SKM-1 (cell line): ENCODE measurements around the gene CCDC167.
"Not testable (repeated sequence)": the region's sequence is repeated elsewhere in the genome, so short reads cannot be mapped to it uniquely, and the experiment has no call there.

ENCODE experiments used
- DNase-seq: peaks from one replicate; lab custom pipeline; 2025; ENCODE audit not compliant: unreplicated experiment; lab: John Stamatoyannopoulos, UW

Gene CCDC167

GRCh38 chr6:37474316-37474715 lies 25.4 kb downstream of the CCDC167 start:
- no peak for DNase-seq

DNA sequence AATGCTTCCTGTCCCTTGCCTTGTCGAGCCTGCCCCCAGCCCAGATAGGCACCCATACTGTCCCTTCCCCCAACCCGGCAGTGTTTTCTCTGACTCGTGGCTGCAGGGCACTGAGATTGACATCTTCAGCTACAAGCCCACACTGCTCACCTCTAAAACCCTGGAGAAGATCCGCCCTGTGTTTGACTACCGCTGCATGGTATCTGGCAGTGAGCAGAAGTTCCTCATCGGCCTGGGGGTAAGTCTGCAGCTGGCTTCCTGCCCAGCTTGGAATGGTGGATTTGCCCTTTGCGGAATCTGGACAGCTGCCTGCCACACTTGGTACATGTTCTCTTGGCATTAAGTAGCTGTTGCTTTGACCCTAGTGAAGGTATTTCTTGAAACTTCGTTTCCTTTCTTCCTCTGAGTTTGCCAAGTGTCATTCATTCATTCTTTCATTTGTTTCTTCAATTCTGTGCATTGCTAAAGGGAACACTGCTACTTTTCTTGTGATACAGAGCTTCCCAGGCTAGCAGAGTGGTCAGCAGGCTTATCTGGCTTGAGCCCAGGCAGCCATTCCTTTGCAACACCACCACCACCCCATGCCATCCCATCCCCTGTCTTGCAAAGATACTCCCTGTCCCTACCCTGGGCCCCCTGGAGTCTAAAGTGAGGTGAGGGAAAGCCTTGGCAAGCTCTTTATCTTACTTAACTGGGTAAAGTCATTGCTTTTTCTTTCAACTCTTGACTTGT lies 26.2 kb downstream of the CCDC167 start:
- no peak for DNase-seq

- DNase-seq: no peak
These were observed 32.0 kb downstream of the CCDC167 start for GRCh38 chr6:37467718-37468117.

GRCh38 chr6:37463110-37463509 lies 36.6 kb downstream of the CCDC167 start:
- DNase-seq: no peak

GRCh38 chr6:37460805-37461204 lies 38.9 kb downstream of the CCDC167 start:
- no peak for DNase-seq

DNA sequence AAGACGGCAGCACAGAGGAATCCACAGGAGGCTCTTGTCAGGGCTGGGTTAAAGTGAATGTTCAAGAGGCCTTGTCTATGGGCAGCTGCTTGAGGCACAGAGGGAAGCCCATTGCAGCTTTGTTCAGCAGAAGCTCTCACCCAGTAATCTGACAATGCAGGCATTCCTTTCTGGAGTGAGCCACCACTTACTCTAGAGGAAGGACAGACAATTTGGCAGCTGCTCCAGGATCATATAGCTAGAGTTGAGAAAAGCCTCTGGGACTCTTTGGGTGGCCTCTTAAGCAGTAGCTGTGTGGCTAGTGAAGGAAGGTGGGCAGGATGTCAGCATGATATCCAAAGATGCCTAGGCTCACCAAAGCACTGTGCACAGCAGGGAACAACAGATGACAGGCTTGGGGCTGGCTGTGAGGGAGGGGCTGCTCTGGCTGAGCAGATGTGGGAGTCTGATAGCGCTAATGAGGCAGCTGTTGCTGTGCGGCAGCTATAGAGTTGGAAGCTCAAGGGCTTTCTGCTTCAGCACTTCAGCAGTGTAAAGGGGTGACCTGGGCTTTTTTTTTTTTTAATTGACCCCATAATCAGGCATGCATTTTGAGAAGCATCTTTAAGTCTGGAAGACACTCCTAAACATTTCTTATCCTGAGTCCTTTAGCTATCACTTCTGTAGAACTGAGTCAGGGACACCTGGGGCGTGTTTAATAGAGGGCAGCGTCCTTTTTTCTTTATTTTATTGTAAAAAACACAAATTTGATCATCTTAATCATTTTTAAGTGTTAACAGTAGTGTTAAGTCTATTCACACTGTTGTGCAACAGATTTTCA lies 39.5 kb downstream of the CCDC167 start:
- no peak for DNase-seq

DNA sequence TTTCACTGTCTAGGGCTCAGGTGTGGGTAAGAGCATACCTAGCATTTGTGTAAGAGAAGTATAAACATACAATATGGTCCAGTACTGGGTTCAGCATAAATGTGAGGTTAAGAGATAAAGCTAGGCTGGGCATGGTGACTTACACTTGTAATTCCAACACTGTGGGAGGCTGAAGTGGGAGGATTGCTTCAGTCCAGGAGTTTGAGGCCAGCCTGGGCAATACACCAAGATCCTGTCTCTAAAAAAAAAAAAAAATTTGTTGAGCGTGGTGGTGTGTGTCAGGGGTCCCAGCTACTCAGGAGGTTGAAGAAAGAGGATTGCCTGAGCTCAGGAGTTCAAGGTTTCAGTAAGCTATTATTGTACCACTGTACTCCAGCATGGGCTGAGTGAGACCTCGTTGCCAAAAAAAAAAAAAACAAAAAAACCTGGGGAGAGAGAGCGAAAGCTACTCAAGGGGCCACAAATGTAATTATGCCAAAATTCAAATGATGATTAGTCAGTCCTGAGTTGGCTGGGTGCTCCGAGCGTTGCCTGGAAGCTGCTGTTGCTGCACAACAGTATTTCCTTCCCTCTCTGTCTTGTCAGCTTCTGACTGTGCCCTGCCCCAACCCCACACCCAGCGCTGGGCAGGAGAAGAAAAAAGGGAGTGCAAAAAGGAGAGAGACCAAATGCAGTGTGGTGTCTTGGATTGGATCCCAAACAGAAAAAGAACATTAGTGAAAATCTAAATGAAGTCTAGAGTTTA lies 42.7 kb downstream of the CCDC167 start:
- DNase-seq: no peak

- no peak for DNase-seq
These were observed 43.6 kb downstream of the CCDC167 start for GRCh38 chr6:37456126-37456525.

- no peak for DNase-seq
These were observed 45.1 kb downstream of the CCDC167 start for GRCh38 chr6:37454420-37455140.

- DNase-seq: no peak
These were observed 47.2 kb downstream of the CCDC167 start for GRCh38 chr6:37452522-37452921.

DNA sequence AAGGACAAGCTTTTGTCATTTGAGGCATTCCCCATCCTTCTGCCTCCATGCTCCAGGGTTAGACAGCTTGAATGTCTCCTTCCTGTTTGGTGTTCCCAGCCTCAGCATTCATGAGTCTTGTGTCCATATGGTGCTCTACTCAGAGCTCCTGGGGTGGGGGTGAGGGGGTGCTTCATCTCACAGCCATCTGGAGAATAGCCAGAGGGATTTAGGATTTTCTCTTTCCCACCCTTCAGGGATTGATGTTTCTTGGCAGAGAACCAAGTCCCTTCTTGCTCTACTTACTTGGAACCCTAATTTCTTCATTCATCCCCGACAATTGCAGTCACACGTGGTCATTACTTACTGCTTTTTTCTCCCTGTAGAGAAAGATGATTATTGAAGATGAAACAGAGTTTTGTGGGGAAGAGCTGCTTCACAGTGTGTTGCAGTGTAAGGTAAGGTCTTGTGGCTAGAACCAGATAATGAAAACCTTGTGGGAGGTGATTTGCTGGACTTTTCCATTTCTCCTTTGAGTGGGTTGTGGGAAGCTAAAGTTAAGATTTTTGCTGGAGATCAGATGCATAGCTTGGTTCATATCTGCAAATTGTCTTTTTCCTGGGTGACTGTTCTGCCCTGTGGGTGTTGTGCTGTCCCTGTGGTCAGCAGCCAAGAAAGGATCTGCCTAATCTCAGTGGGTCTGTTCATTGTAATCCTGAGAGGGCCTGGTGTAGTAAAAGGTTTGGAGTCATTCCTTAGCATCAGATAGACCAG lies 48.1 kb downstream of the CCDC167 start:
- DNase-seq: no peak

DNA sequence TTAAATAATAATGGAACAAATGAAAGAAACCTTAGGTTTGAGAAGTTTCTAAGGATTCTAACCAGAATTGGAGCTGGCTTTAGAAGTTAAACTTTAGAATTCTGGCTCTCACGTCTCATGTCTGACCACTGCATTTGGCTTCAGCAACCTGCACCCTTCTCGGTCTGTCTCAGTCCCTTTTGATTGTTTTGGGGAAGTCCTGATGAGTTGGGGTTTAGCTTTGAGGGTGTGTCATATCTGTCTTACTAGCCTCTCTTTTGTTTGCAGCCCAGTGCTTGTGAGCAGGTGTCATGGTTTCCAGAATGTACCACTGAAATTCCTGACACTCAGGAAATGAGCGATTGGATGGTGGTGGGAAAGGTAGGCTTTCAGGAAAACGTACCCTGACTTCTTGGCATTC lies 49.7 kb downstream of the CCDC167 start:
- DNase-seq: no peak

DNA sequence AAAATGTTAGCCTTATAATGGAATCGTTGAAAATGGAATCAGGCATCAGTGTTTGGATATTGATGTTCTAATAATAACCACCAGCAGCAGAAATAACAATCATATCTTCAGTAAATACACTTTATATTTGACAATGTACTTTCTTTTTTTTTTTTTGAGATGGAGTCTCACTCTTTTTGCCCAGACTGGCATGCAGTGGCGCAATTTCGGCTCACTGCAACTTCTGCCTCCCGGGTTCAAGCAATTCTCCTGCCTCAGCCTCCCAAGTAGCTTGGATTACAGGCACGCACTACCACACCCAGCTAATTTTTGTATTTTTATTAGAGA lies 56.5 kb downstream of the CCDC167 start:
- not testable (repeated sequence) for DNase-seq

DNA sequence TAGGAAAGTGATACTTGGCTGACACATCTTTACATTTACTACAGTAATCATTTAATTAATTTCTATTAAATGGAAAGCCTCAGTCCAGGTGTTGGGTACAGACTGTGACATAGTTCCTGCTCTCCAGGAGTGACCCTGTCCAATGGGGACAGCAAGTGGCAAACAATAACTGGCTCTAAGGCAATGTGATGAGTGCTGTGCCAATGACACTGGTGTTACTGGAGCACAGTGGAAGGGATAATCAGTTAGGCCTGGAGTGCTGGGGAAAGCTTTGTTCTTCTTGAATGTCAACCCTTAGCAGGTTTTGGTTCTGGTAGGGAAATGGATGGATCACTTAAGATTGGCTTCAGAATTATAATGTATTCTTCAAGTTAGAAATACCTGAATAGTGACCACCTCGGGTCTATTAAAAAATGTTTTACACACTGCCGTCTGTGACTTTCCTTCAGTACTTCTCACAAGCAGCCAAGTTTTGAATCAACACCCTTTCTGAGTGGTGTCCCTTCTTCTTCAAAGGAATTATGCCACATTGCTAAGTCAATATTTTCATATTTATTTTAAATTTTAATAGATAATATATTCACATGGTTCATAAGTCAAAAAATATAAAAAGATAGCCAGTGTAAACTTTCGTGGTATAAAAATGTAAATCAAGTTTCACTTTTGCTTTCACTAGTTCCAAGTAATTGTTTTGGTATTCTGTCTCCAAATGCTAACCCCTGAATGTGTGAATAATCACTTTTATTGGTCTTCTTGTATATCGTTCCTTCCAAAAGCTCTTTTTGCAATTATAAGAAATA lies 57.1 kb downstream of the CCDC167 start:
- DNase-seq: no peak

GRCh38 chr6:37441651-37442050 lies 58.0 kb downstream of the CCDC167 start:
- no peak for DNase-seq

DNA sequence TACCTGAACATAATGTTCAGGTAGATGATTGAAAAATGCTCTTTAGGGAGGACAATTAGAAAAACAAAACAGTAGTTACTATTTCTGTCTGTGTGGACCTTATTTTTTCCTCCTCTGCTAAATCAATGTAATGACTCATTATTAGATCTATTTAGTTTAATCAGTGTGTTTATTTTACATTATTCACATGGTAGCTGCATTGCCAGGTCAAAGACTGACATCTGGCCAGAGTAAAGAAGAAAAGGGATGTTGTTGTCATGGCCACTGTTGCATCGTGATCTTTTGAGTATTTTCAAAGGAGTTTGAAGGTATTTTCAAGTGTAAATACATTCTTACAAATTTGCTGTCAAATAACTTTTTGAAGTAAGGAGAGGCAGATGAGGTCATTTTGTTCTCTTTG lies 60.8 kb downstream of the CCDC167 start:
- DNase-seq: no peak

DNA sequence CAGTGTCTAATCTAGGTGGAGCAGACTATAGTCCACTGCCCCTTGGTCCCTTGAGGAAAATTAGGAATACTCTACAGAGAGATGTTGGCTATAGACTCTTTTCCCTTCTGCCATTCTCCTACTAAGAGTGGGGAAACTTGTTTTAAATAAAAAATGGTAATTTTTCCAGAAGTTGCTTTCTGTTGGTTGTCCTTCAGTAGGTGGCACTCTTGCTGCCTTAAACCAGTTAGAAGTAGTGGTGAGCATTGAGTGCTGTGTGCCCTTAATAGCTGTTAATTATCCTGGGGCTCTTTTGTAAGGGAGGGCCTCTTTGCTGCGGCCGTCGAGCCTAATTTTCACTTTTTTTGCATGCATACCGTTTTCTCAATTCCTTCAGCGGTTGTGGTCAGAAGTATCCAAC lies 63.9 kb downstream of the CCDC167 start:
- DNase-seq: no peak

- DNase-seq: no peak
These were observed 64.3 kb downstream of the CCDC167 start for GRCh38 chr6:37435373-37435772.

GRCh38 chr6:37433657-37434271 lies 65.9 kb downstream of the CCDC167 start:
- no peak for DNase-seq
